Measurements from ENCODE around the gene PSMB11.

DNA sequence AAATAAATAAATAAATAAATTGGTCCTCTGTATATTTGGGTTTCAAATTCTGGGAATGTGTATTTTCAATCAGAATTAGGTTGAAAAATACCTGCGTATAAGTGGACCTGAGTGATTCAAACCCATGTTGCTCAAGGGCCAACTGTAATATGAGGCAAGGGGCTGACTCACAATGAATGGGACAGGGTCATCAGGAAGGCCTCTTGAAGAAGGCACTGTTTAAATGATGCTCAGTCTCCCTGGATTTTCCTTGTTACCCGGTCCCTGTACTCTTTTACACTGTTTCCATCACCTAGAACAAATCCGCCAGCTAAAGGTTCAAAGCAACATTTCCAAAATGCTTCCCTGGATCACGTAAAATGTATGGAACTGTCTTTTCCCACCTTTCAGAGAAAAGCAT is 11.1 kb upstream of the PSMB11 start:
- TF ChIP-seq, protein P1, sequence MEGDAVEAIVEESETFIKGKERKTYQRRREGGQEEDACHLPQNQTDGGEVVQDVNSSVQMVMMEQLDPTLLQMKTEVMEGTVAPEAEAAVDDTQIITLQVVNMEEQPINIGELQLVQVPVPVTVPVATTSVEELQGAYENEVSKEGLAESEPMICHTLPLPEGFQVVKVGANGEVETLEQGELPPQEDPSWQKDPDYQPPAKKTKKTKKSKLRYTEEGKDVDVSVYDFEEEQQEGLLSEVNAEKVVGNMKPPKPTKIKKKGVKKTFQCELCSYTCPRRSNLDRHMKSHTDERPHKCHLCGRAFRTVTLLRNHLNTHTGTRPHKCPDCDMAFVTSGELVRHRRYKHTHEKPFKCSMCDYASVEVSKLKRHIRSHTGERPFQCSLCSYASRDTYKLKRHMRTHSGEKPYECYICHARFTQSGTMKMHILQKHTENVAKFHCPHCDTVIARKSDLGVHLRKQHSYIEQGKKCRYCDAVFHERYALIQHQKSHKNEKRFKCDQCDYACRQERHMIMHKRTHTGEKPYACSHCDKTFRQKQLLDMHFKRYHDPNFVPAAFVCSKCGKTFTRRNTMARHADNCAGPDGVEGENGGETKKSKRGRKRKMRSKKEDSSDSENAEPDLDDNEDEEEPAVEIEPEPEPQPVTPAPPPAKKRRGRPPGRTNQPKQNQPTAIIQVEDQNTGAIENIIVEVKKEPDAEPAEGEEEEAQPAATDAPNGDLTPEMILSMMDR (IDR thresholded peaks at IDR 0.05) = no peak
- TF ChIP-seq POLR2AphosphoS5 (IDR thresholded peaks at IDR 0.05; ENCODE audit: insufficient read depth in 1 of 2, low read depth in 1 of 2) = no peak
- no peak for TF ChIP-seq POLR2A (IDR thresholded peaks at IDR 0.05)
